HG02840 (cell line): ENCODE measurements around the gene ABCA13.

Source experiments
- ATAC-seq: cut with Tn5 transposase; IDR thresholded peaks from one replicate; pipeline ENCODE4 v1.9.1; 2021; ENCODE audit warnings: mild to moderate bottlenecking, moderate library complexity, moderate number of reproducible peaks; ENCODE audit not compliant: unreplicated experiment, low FRiP score

ABCA13 gene

DNA sequence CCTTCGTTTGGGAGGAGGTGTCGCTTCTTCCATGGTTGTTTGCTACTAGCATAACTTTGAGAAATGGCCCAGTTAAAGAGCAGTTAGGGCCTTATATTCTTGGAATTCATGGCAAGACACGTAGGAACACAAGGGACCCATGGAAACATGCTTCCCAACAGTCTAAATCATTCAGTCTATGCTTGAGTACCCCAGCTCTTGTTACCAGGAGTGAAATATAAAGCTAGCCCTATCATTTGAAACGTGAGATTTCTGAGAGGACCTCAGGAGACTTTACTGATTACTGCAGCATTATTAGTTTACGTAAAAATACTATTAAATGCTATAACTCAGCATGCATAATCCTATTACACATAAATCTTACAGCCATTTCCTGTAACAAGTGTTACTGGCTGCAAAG lies 424.5 kb downstream of the ABCA13 start:
- no peak for ATAC-seq

DNA sequence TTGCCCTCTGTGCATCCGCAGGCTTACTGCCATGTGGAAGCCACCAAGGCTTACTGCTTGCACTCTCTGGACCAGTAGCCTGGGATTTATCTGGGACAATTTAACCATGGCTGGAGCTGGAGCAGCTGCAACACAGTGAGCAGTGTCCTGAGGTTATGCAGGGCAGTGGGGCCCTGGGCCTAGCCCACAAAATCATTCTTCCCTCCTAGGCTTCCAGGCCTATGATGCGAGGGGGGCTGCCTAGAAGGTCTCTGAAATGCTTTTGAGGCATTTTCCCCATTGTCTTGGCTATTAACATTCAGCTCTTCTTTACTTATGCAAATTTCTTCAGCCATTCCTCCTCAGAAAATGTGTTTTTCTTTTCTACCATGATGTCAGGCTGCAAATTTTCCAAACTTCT lies 439.4 kb downstream of the ABCA13 start:
- no peak for ATAC-seq

- ATAC-seq, result no peak
These were observed 440.7 kb downstream of the ABCA13 start for GRCh38 chr7:48611993-48612392.

DNA sequence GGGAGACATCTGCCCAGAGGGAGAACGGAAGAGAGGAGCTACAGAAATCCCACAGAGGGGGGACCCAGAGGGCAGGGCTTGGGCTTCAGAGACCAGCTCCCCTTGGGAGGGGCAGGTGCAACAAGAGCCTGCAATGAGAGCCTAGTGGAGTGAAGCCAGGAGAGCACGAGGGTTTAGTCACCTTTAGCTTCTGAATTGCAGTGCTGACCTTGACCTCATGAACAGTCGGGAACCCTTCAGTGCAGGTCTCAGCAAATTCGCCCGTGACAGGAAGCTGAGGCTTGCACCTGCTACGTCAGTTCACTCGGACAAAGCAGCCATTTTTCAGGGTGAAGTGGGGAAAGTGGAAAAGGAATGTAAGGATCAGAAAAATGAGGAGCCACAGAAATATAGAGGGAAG lies 446.2 kb downstream of the ABCA13 start:
- ATAC-seq, result no peak

GRCh38 chr7:48617993-48618392 lies 446.7 kb downstream of the ABCA13 start:
- ATAC-seq, result no peak

- ATAC-seq, result no peak
These were observed 449.8 kb downstream of the ABCA13 start for GRCh38 chr7:48621076-48621475.

GRCh38 chr7:48627164-48627563 lies 455.9 kb downstream of the ABCA13 start:
- ATAC-seq, result no peak

- no peak for ATAC-seq
These were observed 457.6 kb downstream of the ABCA13 start for GRCh38 chr7:48628793-48629349.

DNA sequence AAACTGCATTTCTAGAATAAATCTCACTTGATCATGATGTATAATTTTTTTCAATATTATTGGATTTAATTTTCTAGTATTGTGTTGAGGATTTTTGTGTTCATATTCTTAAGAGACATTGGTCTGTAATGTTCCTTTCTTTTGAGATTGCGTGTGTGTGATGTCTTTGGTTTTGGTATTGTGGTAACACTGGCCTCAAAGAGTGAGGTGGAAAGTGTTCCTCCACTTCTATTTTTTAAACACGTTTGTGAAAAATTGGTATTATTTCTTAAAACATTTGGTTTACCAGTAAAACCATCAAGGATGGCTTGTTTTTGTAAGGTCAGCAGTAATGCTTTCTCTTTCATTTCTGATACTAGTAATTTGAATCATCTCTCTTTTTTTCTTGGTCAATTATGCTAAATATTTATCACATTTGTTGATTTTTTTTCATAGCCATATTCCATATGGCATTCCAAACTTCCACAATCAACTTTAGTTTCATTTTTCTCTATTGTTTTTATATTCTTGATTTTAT lies 462.9 kb downstream of the ABCA13 start:
- ATAC-seq, result no peak

GRCh38 chr7:48635796-48636195 lies 464.5 kb downstream of the ABCA13 start:
- ATAC-seq, result no peak

DNA sequence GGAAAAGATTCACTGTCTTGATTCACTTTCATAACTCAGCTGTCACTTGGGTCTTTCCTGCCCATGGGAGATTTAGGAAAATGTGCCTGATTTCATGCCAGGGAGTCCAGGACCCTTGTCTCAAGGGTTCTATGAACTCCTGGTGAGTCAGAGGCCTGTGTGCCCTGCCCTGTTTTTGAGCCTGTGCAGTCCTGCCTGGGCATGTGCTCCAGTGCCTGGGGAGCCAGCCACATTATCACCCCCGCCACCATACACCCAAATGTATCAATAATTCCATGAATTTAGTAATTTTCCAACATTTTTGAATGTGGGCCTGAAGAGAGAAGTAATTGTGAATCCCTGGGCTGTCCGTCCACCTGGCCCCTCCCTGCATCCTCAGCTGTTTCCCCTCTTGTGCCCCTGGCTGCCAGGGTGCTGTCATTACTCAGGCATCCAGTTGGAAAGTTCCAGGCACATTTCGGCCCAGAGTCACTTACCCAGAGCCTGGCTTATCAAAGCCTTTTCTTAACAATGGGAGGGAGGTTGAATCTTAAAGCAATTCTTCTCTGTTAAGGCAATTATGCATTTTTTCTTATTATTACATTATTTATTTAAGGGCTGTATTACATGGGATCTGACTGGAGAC lies 465.2 kb downstream of the ABCA13 start:
- no peak for ATAC-seq

DNA sequence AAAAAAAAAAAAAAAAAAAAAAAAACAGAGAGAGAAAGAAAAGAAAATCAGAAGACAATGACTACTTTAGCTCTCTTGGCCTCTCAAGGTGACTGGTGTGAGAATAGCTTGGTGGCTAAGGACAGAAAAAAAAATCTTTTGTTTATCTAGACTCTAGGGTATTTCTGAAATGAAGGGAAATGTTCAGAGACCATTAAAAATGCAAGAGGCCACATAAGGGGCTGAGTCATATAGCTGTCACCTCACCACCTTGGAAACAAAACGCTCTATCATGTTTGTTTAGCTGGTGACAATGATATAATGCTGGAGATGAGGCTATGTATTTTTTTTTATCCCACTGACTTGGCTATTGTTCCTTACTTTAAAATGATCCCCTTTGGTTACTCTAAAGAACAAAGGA lies 466.1 kb downstream of the ABCA13 start:
- ATAC-seq, result no peak

- ATAC-seq, result no peak
These were observed 466.8 kb downstream of the ABCA13 start for GRCh38 chr7:48638041-48638440.

DNA sequence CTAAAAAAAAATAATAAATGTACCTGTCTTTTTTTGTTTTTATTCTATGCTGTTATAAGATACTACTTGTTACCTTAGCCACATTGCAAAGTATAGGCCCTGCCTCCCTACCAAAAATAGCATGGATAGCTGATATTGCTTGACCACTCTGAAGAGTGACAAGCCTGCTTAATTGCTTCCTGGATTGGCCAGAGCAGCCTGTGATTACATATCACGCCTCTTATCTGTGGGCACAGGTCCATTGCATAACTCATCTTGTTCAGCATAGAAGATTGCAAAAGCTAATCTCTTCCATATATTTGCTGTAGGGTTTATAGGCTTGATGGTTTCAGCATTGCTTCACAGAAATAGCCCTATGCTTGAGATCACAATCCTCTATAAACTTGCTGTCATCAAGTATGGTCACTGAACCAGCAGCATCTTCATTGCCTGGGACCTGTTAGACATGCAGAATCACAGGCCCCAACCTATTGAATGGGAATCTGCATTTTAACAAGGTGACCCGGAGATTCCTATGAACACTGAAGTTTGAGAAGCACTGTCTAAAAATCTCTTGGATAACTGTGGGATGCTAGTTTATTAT lies 472.3 kb downstream of the ABCA13 start:
- no peak for ATAC-seq

- no peak for ATAC-seq
These were observed 486.9 kb downstream of the ABCA13 start for GRCh38 chr7:48658138-48658537.

- ATAC-seq, result no peak
These were observed 489.1 kb downstream of the ABCA13 start for GRCh38 chr7:48660306-48660870.

- ATAC-seq, result no peak
These were observed 493.0 kb downstream of the ABCA13 start for GRCh38 chr7:48664241-48664640.

GRCh38 chr7:48665353-48666135 lies 494.3 kb downstream of the ABCA13 start:
- ATAC-seq, result no peak

DNA sequence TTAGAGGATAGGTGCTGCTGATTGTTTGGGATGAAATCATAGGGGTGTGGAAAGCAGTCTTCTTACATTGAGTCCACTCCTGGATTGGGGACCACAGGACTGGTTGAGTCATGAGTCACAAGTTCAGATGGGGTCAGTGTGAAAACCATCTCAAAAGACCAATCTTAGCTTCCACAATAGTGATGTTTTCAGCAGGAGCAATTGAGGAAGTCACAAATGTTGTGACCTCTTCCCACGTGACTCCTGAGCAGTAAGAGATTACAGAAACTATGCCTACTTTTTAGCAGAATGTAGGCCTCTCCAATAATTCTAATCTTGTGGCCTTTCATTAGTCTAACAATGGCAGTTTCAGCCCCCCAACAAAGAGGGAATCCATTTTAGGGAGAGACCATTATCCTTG lies 496.1 kb downstream of the ABCA13 start:
- no peak for ATAC-seq

GRCh38 chr7:48671656-48672055 lies 500.4 kb downstream of the ABCA13 start:
- no peak for ATAC-seq

DNA sequence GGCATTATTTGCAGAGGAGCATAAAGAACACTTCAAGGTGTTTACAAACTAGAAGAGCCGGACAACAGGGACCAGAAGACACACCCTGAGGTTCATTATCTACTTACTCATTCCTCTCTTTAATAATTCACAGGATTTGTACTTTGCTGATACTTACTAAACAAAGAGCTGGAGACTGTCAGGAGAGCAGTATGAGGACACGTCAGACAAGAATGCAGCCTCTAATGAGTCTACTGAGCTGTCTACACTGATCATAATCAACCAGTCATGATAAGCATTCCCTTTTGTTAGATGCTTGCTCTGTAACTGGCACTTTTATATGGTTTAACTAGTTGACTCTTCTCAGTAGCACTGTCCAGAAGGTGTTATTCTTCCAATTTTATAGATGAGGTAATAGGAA lies 509.7 kb downstream of the ABCA13 start:
- no peak for ATAC-seq
